ENCODE results near the gene TMEM30A.

TMEM30A gene

GRCh38 chr6:75291744-75292143, 7.2 kb upstream of the TMEM30A start:
- H3K9ac ChIP-seq (ENCODE audit: low read depth, low read length): no peak overlapping the region
- H2AFZ ChIP-seq (ENCODE audit: low read depth, low read length): no peak overlapping the region
- H3K4me2 ChIP-seq (ENCODE audit: insufficient read depth, low read length): no peak overlapping the region
- no peak for TF ChIP-seq CTCF (IDR thresholded peaks at IDR 0.05; ENCODE audit: borderline replicate concordance, extremely low read depth, low read length, poor library complexity, severe bottlenecking)
- TF ChIP-seq EZH2 (IDR thresholded peaks at IDR 0.05; ENCODE audit: borderline replicate concordance, low read depth, low read length, severe bottlenecking): no peak
- H3K4me1 ChIP-seq (ENCODE audit: insufficient read depth, low read length): peaks cover 12% of the 10 kb centered on the region
- no peaks in the 10 kb centered on the region for H3K27me3 ChIP-seq (ENCODE audit: insufficient read depth, low read length, poor library complexity)
- no peaks in the 10 kb centered on the region for H3K36me3 ChIP-seq (ENCODE audit: insufficient read depth, low read length)
- H3K27ac ChIP-seq (ENCODE audit: low read length): no peak overlapping the region
- DNase-seq (no peak), ATAC-seq (ENCODE audit: insufficient read depth, low read depth) (no peak)
- peaks cover 13% of the 10 kb centered on the region for H3K79me2 ChIP-seq (ENCODE audit: insufficient read depth, low read length)
- no peaks in the 10 kb centered on the region for H4K20me1 ChIP-seq (ENCODE audit: insufficient read depth, low read length)
- H3K4me3 ChIP-seq (ENCODE audit: low read depth in 1 of 2, low read length in 2 of 2): no peak overlapping the region
- no peaks in the 10 kb centered on the region for H3K9me3 ChIP-seq (ENCODE audit: insufficient read depth, low read length, severe bottlenecking)

- Histone ChIP-seq H3K4me1 (ENCODE audit: insufficient read depth, low read length) (peaks cover 16% of the 10 kb centered on the region), H3K4me2 (ENCODE audit: insufficient read depth, low read length) (no peak overlapping the region), H2AFZ (ENCODE audit: low read depth, low read length) (no peak overlapping the region), H4K20me1 (ENCODE audit: insufficient read depth, low read length) (no peaks in the 10 kb centered on the region), H3K4me3 (ENCODE audit: low read depth in 1 of 2, low read length in 2 of 2) (no peak overlapping the region), H3K79me2 (ENCODE audit: insufficient read depth, low read length) (peaks cover 16% of the 10 kb centered on the region), H3K9ac (ENCODE audit: low read depth, low read length) (no peak overlapping the region), H3K27me3 (ENCODE audit: insufficient read depth, low read length, poor library complexity) (no peaks in the 10 kb centered on the region), H3K9me3 (ENCODE audit: insufficient read depth, low read length, severe bottlenecking) (no peaks in the 10 kb centered on the region), H3K27ac (ENCODE audit: low read length) (no peak overlapping the region), H3K36me3 (ENCODE audit: insufficient read depth, low read length) (no peaks in the 10 kb centered on the region)
- no peak for DNase-seq
- ATAC-seq (ENCODE audit: insufficient read depth, low read depth): no peak
- TF ChIP-seq CTCF (IDR thresholded peaks at IDR 0.05; ENCODE audit: borderline replicate concordance, extremely low read depth, low read length, poor library complexity, severe bottlenecking): no peak
- no peak for TF ChIP-seq EZH2 (IDR thresholded peaks at IDR 0.05; ENCODE audit: borderline replicate concordance, low read depth, low read length, severe bottlenecking)
These were observed 6.7 kb upstream of the TMEM30A start for GRCh38 chr6:75291331-75291730.

- Histone ChIP-seq H3K27ac (ENCODE audit: low read length) (no peak overlapping the region), H3K36me3 (ENCODE audit: insufficient read depth, low read length) (no peaks in the 10 kb centered on the region)
These were observed 5.7 kb upstream of the TMEM30A start for GRCh38 chr6:75290136-75290945.

More at GRCh38 chr6:75290136-75290945, 5.7 kb upstream of the TMEM30A start:
- Histone ChIP-seq H3K4me1 (ENCODE audit: insufficient read depth, low read length) (peaks cover 25% of the 10 kb centered on the region), H3K27me3 (ENCODE audit: insufficient read depth, low read length, poor library complexity) (no peaks in the 10 kb centered on the region), H3K4me2 (ENCODE audit: insufficient read depth, low read length) (no peak overlapping the region), H4K20me1 (ENCODE audit: insufficient read depth, low read length) (no peaks in the 10 kb centered on the region), H3K9ac (ENCODE audit: low read depth, low read length) (no peak overlapping the region), H3K4me3 (ENCODE audit: low read depth in 1 of 2, low read length in 2 of 2) (no peak overlapping the region), H3K9me3 (ENCODE audit: insufficient read depth, low read length, severe bottlenecking) (no peaks in the 10 kb centered on the region), H2AFZ (ENCODE audit: low read depth, low read length) (no peak overlapping the region), H3K79me2 (ENCODE audit: insufficient read depth, low read length) (peaks cover 25% of the 10 kb centered on the region)
- DNase-seq (no peak), ATAC-seq (ENCODE audit: insufficient read depth, low read depth) (no peak)
- no peak for TF ChIP-seq CTCF (IDR thresholded peaks at IDR 0.05; ENCODE audit: borderline replicate concordance, extremely low read depth, low read length, poor library complexity, severe bottlenecking)
- TF ChIP-seq EZH2 (IDR thresholded peaks at IDR 0.05; ENCODE audit: borderline replicate concordance, low read depth, low read length, severe bottlenecking): no peak

Data from DND-41 (cell line).